ENCODE results near the gene KCNJ12. TPM values are rescaled to one million over a fixed set of nuclear protein-coding genes. Genes with fewer than 3 reads are reported as not detected.
A peak's percentile ranks its signal among the peaks of the same experiment; 100 is the strongest.
"Not testable (repeated sequence)": the region's sequence is repeated elsewhere in the genome, so short reads cannot be mapped to it uniquely, and the experiment has no call there.

KCNJ12 gene
- total RNA-seq, 4 donors from 2014 or later: 0.56 to 10.5 (median 5.6) TPM

GRCh38 chr17:21404956-21405731, 29.0 kb downstream of the KCNJ12 start:
- DNase-seq (ENCODE audit: low spot score in 2 of 2); H3K4me1 ChIP-seq; H3K36me3 ChIP-seq; H3K4me3 ChIP-seq; H3K27me3 ChIP-seq; H3K9me3 ChIP-seq: not testable (repeated sequence)
- H3K27ac ChIP-seq: peak overlapping the region; percentile 27
- 71% methylated on average over 15 of the region's 26 CpGs for WGBS

DNA sequence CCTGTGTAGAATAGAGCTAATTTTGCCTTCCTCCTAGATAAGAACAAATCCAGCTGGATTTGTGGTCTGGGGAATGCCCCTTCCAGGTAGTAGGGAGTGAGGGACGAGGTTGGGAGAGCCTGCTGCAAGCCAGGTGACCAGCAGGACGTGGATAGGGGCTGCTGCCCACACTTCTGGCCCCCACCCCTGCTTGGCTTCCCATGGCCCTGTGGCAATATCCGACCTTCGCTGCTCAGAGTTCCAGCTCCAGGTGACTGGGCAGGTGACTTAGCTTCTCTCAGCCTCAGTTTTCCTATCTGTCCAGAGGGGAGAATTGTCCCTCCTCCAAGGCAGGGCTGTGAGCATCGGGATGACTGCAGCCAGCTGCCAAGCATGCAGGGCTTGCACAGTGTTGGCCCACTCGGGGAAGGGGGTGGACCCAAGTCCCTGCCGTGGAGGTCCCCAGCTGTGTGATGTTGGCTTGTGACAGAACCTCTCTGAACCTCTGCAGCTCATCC, 29.8 kb downstream of the KCNJ12 start:
- H3K4me1 ChIP-seq; H3K9me3 ChIP-seq; H3K27me3 ChIP-seq; H3K27ac ChIP-seq; DNase-seq (ENCODE audit: low spot score in 2 of 2); H3K4me3 ChIP-seq; H3K36me3 ChIP-seq: not testable (repeated sequence)
- 69% methylated on average over 7 of the region's 7 CpGs for WGBS

GRCh38 chr17:21406616-21407404, 30.7 kb downstream of the KCNJ12 start:
- WGBS: 49% methylated on average over 3 of the region's 5 CpGs
- not testable (repeated sequence) for H3K9me3 ChIP-seq; DNase-seq (ENCODE audit: low spot score in 2 of 2); H3K27ac ChIP-seq; H3K27me3 ChIP-seq; H3K4me1 ChIP-seq; H3K4me3 ChIP-seq; H3K36me3 ChIP-seq

- not testable (repeated sequence) for H3K4me1 ChIP-seq; H3K4me3 ChIP-seq; H3K36me3 ChIP-seq; H3K27ac ChIP-seq; H3K27me3 ChIP-seq; DNase-seq (ENCODE audit: low spot score in 2 of 2); H3K9me3 ChIP-seq
- 88% methylated on average over 1 of the region's 1 CpG for WGBS
Observed at GRCh38 chr17:21407752-21408151, 31.6 kb downstream of the KCNJ12 start.

DNA sequence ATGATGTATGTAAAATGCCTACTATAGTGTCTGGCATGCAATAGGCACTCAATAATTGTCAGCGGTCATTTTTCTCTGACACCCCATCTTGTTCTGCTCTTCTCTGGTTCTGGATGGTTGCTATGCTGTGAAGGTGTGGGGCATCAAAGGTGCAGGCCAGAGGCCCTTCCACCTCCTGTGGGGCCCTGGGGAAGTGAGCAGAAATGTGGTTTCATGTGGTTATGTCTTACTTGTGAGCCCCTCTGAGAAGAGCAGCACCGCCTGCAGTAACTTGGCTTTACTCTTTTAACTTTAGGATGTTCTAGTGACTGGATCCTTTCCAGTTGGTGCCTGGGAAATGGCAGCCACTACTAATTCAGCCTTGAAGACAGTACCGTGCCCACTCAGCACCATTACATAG, 32.1 kb downstream of the KCNJ12 start:
- DNase-seq (ENCODE audit: low spot score in 2 of 2); H3K4me1 ChIP-seq; H3K4me3 ChIP-seq; H3K9me3 ChIP-seq; H3K27ac ChIP-seq; H3K36me3 ChIP-seq; H3K27me3 ChIP-seq: not testable (repeated sequence)
- WGBS: 62% methylated on average over 3 of the region's 3 CpGs

DNA sequence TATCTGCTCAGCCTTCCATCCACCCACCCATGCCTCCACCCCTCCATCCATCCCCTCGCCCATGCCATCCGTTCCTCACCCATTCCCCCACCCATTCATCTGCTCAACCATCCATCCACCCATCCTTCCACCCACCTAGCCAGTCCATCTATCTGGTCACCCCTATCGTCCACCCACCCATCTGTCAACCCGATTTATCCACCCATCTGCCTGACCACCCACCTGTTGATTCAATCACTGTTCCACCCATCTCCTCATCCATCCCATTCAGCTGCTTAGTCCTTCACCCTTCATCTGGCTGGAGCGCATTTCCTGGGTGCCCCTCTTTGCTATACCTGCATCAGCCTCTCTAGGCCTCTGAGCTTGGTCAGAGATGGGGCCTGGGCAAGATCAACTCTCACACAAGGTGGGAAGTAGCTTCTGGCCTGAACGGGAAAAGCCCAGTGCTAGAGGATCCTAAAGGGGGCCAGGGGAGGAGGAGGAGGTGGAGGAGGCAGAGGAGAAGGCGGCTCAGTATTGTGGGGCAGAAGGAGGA, 32.7 kb downstream of the KCNJ12 start:
- not testable (repeated sequence) for H3K4me1 ChIP-seq; H3K36me3 ChIP-seq; H3K27ac ChIP-seq; H3K4me3 ChIP-seq; H3K9me3 ChIP-seq; DNase-seq (ENCODE audit: low spot score in 2 of 2); H3K27me3 ChIP-seq
- whole genome bisulfite sequencing: 84% methylated on average over 7 of the region's 7 CpGs

DNA sequence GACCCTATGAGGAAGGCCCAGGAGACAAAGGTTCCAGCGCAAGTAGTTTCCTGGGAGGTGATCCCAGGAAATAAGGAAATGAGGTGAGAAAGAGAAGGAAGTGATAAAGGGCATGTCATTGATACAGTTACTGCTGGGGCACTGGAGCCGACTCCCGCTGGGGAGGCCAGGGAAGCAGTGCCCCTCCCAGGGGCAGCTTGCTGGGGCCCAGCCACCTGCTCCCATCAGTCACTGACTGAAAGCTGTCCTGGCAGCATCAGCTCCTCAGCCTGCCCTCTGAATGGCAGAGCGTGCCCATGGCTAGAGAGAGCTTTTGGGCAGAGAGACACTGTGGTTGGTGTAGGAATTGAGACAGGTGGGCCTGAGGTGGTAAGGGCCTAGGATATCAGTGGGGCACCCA, 33.2 kb downstream of the KCNJ12 start:
- WGBS: 70% methylated on average over 4 of the region's 4 CpGs
- not testable (repeated sequence) for H3K4me1 ChIP-seq, H3K27ac ChIP-seq

GRCh38 chr17:21409971-21410370, 33.8 kb downstream of the KCNJ12 start:
- not testable (repeated sequence) for H3K36me3 ChIP-seq; H3K4me1 ChIP-seq; H3K27ac ChIP-seq; H3K9me3 ChIP-seq; H3K27me3 ChIP-seq; DNase-seq (ENCODE audit: low spot score in 2 of 2); H3K4me3 ChIP-seq
- 71% methylated on average over 1 of the region's 3 CpGs for WGBS

More for the DNA sequence above, 33.2 kb downstream of the KCNJ12 start:
- not testable (repeated sequence) for H3K36me3 ChIP-seq; H3K4me3 ChIP-seq; DNase-seq (ENCODE audit: low spot score in 2 of 2); H3K27me3 ChIP-seq; H3K9me3 ChIP-seq

DNA sequence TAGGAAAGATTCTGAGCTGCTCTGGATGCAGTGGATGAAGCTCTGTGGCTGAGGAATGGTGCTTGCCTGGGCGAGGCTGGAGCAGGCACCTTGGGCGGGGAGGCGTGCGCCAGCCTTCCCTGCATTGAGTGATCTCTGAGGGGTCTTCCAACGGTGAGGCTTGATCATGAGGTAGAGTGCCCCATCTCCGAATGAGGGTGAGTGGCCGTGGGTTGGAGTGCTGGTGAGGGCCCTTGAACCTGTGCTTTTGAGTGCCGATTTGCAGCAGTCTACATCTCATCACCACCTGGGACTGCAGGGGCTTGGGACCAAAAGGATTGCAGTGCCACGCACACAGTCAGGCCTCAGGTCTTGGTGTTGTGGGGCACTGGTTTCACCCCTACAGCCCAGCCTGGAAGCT, 34.2 kb downstream of the KCNJ12 start:
- not testable (repeated sequence) for H3K9me3 ChIP-seq; H3K36me3 ChIP-seq; DNase-seq (ENCODE audit: low spot score in 2 of 2); H3K4me1 ChIP-seq; H3K27me3 ChIP-seq; H3K4me3 ChIP-seq; H3K27ac ChIP-seq
- WGBS: 87% methylated on average over 5 of the region's 9 CpGs

GRCh38 chr17:21410906-21411678, 34.9 kb downstream of the KCNJ12 start:
- not testable (repeated sequence) for H3K4me1 ChIP-seq; H3K4me3 ChIP-seq; H3K36me3 ChIP-seq; H3K27ac ChIP-seq; H3K9me3 ChIP-seq; H3K27me3 ChIP-seq; DNase-seq (ENCODE audit: low spot score in 2 of 2)
- 84% methylated on average over 20 of the region's 25 CpGs for WGBS

- not testable (repeated sequence) for H3K9me3 ChIP-seq; H3K27ac ChIP-seq; H3K4me3 ChIP-seq; H3K36me3 ChIP-seq; H3K4me1 ChIP-seq; H3K27me3 ChIP-seq; DNase-seq (ENCODE audit: low spot score in 2 of 2)
- 81% methylated on average over 5 of the region's 5 CpGs for WGBS
Observed at GRCh38 chr17:21411679-21412205, 35.6 kb downstream of the KCNJ12 start.

DNA sequence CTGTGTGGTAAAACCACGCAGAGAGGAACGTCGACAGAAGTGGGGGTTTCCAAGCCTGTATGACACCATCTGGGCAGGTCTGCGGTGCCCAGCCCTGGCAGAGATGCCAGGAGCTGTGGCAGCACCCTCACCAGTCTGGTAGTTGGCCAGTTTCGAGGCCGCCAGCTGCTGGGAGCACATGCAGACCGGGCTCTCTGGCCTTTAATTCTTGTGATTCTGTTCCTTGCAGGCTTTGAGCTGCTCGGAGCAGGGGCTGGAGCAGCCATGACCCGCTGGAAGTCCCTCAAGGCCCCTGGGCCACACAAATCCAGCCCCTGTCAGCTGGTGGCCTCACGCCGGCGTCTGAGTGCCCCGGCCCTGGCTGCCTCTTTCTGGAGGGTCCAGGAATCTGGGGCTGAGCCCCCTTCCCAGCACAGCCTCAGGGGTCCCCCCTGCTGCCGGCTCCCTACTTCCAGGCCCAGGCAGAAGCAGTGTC, 36.1 kb downstream of the KCNJ12 start:
- not testable (repeated sequence) for H3K9me3 ChIP-seq; H3K36me3 ChIP-seq; DNase-seq (ENCODE audit: low spot score in 2 of 2); H3K4me3 ChIP-seq; H3K27ac ChIP-seq; H3K27me3 ChIP-seq; H3K4me1 ChIP-seq
- 55% methylated on average over 5 of the region's 14 CpGs for WGBS

GRCh38 chr17:21413570-21414279, 37.6 kb downstream of the KCNJ12 start:
- 87% methylated on average over 5 of the region's 11 CpGs for WGBS
- H3K4me1 ChIP-seq, H3K36me3 ChIP-seq, H3K9me3 ChIP-seq, H3K27ac ChIP-seq, H3K27me3 ChIP-seq, H3K4me3 ChIP-seq: not testable (repeated sequence)
- DNase-seq (ENCODE audit: low spot score in 2 of 2): peak in 1 of 2 donors; percentile 44

Data from suprapubic skin (tissue), 4 donors.